ENCODE results near the gene SPRN.
"Not testable (repeated sequence)": the region's sequence is repeated elsewhere in the genome, so short reads cannot be mapped to it uniquely, and the experiment has no call there.

The SPRN gene

DNA sequence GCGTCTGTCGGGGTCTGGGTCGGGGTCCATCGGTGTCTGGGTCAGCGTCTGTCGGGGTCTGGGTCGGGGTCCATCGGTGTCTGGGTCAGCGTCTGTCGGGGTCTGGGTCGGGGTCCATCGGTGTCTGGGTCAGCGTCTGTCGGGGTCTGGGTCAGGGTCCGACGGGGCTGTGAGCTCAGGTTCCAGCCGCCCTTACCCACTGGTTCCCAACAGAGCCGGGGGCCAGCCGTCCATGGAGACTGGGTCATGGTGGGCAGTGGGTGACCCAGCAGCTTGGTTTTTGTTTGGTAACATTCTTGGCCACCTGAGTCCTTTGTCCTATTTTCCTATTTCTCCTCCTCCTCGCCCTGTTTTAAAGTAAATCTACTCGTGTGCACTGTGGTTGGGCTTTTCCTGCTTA lies 16.9 kb upstream of the SPRN start:
- not testable (repeated sequence) for H3K4me3 ChIP-seq (ENCODE audit: low read depth, low read length); DNase-seq (ENCODE audit: low read depth)

GRCh38 chr10:133440633-133441285 lies 16.3 kb upstream of the SPRN start:
- no peak overlapping the region for H3K4me3 ChIP-seq (ENCODE audit: low read depth, low read length)
- DNase-seq (ENCODE audit: low read depth): no peak

- no peak for DNase-seq (ENCODE audit: low read depth)
- H3K4me3 ChIP-seq (ENCODE audit: low read depth, low read length): no peak overlapping the region
Observed at GRCh38 chr10:133439517-133440461, 15.4 kb upstream of the SPRN start.

DNA sequence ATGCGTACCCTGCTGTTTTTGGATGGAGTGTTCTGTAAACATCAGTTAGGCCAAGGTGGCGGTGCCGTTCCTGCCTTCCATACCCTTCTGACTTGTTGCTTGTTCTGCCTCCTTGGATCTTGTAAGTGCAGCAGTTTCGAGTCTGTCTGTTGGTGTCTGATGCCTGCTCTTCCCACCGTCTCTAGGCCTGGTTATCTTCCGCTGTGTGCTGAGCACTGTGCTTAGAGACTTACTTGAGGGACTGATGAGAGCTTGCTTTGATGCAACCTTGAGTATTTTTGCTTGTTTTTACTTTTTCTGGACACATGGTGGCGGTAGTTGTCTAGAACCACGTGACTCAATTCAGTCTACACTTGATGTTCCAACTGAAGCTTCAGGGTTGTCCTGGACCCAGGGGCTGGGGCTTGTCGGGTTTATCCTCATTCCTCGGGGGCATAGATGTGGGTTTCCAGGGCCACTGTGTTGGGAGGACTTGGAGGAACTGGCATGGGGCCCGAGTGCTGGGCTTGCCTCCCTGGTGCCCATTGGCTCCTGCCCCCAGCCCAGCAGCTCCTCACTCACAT lies 14.4 kb upstream of the SPRN start:
- no peak for DNase-seq (ENCODE audit: low read depth)
- no peak overlapping the region for H3K4me3 ChIP-seq (ENCODE audit: low read depth, low read length)

DNA sequence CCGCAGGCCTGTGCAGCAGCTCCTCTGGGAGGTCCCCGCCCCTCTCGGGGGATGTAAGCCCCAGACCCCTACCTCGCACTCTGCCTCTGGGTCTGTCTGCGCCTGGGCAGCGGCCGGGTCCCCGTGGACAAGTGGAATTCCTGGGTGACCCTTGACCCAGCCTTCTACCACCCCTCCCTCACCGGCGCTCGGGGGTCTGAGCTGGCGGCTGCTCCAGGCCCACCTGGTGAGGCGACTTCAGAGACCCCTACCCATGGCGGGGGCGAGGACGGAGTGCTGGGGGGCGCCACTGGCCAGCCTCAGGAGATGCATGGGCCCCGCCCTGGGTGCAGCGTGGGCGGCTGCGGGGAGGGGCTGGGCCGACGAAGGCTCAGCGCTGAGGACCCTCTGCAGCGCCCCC lies 8.4 kb upstream of the SPRN start:
- DNase-seq (ENCODE audit: low read depth): not testable (repeated sequence)

DNA sequence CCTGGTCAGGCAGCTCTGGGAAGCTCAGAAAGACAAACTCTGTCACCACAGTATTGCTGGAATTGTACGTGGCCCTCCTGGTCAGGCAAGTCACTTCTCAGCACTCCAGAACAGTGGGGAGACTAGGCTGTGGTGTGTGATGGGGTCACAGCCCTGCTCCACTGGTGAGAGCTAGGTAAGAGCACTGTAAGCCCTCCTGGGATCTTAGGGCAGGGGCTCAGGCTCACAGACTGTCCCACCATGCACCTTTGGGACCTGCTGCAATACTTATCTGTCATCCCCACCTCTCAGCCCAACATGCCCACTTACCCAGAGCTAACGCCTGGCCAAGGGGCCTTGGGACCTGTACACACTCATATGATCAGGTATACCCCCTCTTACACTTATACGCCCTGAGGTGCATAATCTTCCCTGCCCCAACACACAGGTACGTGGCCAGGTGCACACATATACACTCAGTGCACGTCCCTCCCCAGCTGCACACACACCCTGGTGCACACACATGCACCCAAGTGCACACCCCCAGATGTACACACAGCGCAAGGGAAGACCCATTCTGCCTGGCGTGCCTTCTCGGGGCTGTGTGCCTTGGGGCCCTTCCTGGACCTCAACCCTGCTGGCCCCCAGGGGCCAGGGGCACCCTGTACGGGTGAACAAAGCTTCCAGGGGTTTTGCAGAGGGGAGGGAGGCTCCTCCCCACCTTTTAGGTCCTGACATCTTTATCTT lies 7.6 kb upstream of the SPRN start:
- DNase-seq (ENCODE audit: low read depth); H3K4me3 ChIP-seq (ENCODE audit: low read depth, low read length): not testable (repeated sequence)

More for the DNA sequence above, 8.4 kb upstream of the SPRN start:
- H3K4me3 ChIP-seq (ENCODE audit: low read depth, low read length): not testable (repeated sequence)

DNA sequence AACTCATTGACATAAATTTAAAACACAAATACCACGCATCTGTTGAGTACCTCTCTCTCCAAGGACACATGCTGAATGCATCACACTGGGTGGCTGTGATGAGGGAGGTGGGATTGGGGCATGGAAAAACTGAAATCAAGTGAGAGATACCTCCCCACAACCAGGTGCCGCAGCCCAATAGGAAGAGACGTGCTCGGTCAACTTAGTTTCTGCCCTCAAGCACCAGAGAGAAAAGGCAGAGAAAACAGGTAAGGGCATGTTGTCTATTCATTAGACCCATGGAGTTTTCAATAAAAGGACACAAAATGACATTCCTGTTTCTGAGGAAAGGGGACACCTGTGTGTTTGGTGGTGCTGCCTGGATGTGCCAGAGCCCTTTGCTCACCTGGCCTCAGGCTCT lies 5.1 kb upstream of the SPRN start:
- not testable (repeated sequence) for DNase-seq (ENCODE audit: low read depth); H3K4me3 ChIP-seq (ENCODE audit: low read depth, low read length)

GRCh38 chr10:133424102-133424501 lies 323 bp downstream of the SPRN start:
- not testable (repeated sequence) for DNase-seq (ENCODE audit: low read depth)
- H3K4me3 ChIP-seq (ENCODE audit: low read depth, low read length): peak overlapping the region; percentile 28

- no peak for DNase-seq (ENCODE audit: low read depth)
- H3K4me3 ChIP-seq (ENCODE audit: low read depth, low read length): peak overlapping the region; percentile 37
Observed at GRCh38 chr10:133422807-133423771, 1.3 kb downstream of the SPRN start.

DNA sequence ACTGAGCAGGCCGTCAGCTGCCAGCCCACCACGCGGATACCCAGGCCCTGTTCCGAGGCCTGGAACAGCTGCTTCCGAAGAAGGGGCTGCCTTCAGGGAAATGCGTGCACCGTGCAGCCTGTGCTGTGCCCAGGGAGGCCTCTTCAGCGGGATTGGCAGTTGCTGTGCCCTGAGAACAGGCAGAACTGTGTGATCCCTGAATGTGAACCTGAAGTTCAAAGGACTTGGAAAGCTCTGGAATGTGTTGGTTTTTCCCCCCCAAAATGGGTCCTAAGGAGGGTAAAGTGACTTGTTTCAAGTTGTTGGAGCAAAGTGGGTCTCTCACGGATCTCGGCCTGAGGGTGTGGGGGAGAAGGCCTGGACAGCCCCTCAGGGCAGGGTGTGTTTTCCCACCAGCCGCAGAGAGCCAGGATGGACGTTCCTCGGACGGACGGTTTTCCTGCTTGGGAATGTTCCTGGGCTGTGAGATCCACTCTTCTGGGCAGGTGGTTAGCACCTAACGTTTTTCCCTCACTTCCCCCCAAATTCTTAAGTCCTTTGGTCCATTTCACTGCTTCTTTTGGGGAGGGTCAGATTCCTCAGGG lies 2.1 kb downstream of the SPRN start:
- no peak for DNase-seq (ENCODE audit: low read depth)
- no peak overlapping the region for H3K4me3 ChIP-seq (ENCODE audit: low read depth, low read length)

DNA sequence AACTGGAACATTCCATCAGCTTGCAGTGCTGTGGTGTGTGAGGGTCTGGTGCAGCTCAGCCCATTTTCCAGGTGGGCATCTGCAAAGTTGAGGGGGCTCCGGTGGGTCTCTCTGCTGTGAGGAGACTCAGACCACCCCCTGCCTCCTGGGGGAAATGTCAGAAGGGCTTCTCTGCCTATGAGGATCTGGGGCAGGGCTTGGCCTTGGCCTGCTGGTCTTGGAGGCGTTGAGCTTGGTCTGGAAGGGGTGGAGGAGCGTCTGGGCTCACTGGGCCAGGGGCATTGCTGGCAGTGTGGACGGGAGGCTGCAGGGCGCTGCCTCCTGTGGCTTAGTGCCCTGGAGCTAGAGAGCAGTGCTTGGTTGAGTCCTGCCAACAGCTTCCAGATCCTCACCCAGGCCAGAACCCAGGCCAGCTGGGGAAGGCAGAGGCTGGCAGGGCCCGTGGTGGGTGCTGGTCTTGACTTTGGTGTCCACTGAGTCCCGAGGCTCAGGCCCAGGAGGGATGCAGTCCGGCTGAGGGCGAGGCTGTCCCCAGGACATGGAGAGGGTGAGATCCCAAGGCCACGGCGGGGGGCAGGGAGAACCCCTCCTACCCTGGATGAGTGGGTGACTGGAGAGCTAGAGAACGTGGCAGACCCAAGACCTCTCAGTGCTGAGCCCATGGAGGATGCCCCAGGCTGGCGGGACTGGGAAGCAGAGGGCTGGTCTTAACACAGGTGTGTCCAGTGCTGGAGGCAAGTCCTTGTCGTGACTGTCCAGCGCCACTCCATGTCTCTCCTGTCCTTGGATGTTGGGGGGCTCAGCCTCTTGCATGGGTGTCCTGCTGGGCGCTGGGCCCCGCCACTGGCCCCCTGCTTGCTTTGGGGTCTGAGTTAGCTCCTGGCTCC lies 2.8 kb downstream of the SPRN start:
- no peak for DNase-seq (ENCODE audit: low read depth)

GRCh38 chr10:133420579-133420978 lies 3.8 kb downstream of the SPRN start:
- DNase-seq (ENCODE audit: low read depth): no peak
- H3K4me3 ChIP-seq (ENCODE audit: low read depth, low read length): no peak overlapping the region

More for the DNA sequence above, 2.8 kb downstream of the SPRN start:
- no peak overlapping the region for H3K4me3 ChIP-seq (ENCODE audit: low read depth, low read length)

DNA sequence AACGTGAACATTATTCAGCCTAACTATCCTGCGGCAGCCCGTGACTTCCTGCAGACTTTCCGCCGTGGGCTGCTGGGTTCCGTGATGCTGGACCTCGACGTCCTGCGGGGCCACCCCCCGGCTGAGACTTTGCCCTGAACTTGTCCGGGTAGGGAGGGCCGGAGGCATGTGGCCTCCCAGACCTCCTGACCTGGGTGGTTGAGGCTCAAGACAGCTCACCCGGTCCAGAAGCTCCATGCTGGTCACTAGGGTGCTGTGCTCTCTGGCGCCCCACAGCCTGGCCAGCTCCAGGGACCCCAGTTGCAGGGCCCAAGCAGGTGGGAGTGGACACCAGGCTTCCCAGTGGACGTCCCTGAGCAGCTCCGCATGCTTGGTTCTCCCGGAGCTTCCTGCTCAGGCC lies 4.4 kb downstream of the SPRN start:
- DNase-seq (ENCODE audit: low read depth): no peak
- H3K4me3 ChIP-seq (ENCODE audit: low read depth, low read length): no peak overlapping the region

DNA sequence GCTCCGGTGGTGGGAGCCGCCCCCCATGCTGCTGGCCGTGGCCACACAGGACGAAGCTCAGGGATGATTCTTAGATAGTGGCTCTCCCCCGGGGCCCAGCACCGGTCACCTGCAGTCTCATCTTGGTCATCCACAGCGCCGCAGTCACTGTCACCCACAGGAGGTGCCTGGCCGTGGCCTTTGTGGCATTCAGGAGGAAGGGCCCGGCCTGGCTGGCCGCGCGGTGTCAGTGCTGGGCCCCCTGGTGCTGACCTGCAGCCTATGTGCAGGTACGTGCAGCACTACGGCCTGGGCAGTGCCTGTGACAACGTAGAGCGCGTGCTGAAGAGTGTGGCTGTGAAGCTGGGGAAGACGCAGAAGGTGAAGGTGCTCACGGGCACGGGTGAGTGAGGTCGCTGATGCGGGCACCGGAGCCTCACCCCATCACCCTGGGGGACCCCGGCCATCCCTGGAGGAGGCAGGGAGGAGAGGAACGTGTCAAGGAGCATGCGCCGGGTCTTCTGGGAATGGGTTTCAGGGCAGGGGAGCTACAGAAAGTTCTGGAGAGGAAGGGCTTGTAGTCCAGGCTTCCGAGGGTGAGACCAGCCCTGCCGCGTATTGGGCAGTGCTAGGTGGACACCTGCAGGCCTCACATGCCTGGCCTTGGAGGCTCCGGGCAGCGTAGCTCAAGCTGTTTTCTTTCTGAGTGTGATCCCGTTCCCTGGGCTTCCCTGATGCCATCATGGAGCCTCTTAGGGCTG lies 5.0 kb downstream of the SPRN start:
- DNase-seq (ENCODE audit: low read depth): no peak
- H3K4me3 ChIP-seq (ENCODE audit: low read depth, low read length): no peak overlapping the region

DNA sequence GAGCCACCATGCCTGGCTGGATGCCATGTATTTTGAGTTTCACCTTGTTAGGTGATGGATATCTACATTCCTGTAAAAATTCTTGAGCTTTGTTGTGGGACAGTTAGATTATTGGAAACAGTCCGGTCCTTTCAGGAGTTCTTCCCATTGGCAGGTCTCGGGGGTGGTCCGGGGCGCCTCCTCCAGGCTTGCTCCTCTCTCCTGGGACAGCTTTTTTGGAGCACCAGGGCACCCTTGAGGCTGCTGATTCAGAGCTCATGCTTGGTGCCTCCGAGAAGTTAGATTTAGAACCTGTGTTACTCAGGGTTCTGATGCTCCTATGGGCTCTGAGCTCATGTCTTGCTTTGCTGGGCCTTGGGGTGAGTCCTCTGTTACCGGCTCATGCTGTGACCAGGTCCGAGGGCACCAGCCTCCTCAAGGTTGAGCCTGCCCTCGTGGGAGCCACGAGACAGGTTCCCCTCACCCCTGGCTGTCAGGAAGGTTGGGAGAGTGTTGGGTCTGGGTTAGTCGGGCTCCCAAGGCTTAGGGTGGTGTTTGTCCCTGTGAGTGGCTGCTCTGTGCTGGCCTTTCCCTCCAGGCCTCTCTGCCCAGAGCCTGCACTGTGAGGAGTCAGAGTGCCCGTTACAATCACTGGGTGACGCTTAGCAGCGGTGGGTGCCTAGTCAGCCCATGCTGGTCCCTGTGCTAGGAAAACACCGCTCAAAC lies 6.0 kb downstream of the SPRN start:
- DNase-seq (ENCODE audit: low read depth): no peak
- H3K4me3 ChIP-seq (ENCODE audit: low read depth, low read length): no peak overlapping the region

- DNase-seq (ENCODE audit: low read depth): no peak
- H3K4me3 ChIP-seq (ENCODE audit: low read depth, low read length): no peak overlapping the region
Observed at GRCh38 chr10:133415752-133416151, 8.7 kb downstream of the SPRN start.
